GM12864 (cell line): ENCODE data around the gene DHX38.
"Not testable (repeated sequence)": the region's sequence is repeated elsewhere in the genome, so short reads cannot be mapped to it uniquely, and the experiment has no call there.

Source experiments
- DNase-seq: peaks from one replicate; pipeline ENCODE4 v3.0.0-alpha.2; 2011; ENCODE audit warnings: low read depth
- H3K4me3 ChIP-seq: 2 replicates; pipeline ENCODE4 v1.5.1; 2011; ENCODE audit warnings: mild to moderate bottlenecking, low read depth, low read length, control low read depth
- CTCF ChIP-seq: IDR thresholded peaks from 2 replicates; pipeline ENCODE4 v1.5.1; 2011; ENCODE audit warnings: low read depth, mild to moderate bottlenecking, moderate library complexity, low read length, control low read depth, inconsistent platforms; ENCODE audit errors: missing control alignments

DHX38 gene

GRCh38 chr16:72093448-72094265, at the start of gene DHX38, which contains the start of gene TXNL4B:
DHX38 (plus strand) TSS chr16:72093847; CDS start chr16:72096158, 2,311 bp downstream.
TXNL4B (minus strand) TSS chr16:72093620; CDS start chr16:72090749, 2,871 bp downstream.
- H3K4me3 ChIP-seq = peak within 1 kb of the TSS; percentile 91
- peak; percentile 98 for DNase-seq
- no peak for TF ChIP-seq CTCF

DNA sequence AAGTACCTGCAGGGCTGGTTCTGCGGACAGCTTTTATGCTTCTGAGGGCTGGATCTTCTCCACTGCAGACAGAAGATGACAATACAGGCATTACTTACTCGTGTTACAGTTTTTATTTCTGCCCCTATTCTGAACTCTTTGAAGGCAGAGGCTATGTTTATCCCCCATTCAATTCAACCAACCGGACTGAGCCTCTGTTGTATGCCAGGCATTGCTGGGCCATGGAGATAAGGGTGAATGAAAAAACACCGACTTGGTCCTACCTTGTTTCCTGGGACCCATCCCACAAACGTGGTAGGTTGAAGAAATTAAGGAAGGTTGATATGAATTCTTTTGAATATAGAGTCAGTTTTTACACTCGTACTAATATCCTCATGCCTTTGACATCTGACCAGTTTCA, 49.4 kb upstream of the DHX38 start:
- no peak for TF ChIP-seq CTCF
- no peak overlapping the region for H3K4me3 ChIP-seq
- no peak for DNase-seq

DNA sequence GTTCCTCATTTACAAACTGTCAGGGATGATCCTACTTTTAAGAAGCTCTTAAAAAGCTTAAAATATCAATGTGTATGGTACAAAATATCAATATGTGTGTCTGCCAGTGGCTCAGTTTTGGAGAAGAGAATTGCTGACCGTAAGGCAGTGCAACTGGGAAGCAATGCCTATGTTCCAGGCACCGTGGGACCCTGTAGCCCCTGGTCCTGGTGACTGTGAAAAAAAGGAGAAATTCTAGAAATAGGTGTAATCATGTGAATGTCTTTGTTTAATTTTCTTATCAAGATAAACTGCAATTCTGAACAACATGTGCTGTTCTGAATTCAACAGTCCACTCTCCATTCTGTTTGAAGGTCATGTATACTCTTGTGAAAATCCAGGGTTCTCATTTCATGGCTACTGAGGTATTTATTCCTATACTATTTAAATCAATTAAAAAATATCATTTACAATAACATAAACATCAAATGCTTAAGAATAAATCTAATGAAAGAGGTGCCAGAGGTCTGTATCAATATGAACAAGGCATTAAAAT, 48.8 kb upstream of the DHX38 start:
- DNase-seq = no peak
- TF ChIP-seq CTCF = no peak
- H3K4me3 ChIP-seq = no peak overlapping the region

DNA sequence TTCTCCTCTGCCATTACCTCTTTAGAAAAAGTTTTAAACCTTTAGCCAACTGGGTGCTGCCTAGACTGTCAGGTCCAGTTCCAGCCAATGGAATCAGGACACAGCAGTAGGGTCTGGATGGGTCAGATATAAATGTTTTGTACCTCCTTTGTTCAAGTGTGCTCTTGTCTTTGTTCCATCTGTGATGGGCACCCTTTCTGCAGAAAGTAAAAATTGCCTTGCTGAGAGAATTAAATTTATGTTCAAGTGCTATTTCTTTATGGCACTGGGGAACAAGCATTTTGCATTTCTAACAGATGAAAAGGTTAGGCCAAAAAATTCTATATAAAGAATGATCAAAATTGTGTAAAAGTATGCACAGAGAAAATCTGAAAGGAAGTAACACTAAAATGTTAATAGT, 44.5 kb upstream of the DHX38 start:
- TF ChIP-seq CTCF = no peak
- no peak overlapping the region for H3K4me3 ChIP-seq
- no peak for DNase-seq

DNA sequence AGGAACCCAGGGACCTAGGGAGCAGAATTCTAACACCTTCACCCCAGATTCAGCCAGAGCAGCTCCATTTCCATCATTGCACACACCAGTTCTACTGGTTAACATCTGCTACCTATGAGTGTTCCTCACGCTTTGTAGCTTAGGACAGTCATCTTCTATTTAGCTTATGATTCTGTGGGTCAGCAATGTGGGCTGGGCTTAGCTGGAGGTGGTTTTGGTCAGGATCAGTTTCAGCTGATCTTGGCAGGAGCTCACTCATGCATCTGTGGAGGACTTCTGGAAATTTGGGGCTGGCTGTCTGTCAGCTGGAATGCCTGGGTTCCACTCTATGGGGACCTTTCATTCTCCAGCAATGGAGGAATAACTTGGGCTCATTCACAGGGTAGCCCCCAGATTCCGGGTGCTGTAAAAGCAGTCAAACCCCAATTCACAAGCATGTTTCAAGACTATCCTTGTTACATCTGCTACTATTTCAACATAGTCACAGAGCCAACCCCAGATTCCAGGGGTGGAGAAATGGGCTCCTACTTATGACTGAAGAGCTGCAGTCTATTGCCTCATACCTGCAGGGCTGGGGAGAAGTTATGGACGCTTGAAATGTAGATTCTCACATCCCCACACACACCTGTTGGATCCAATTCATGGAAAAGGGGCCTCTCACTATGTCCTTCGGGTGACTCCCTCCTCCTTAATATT, 42.7 kb upstream of the DHX38 start:
- TF ChIP-seq CTCF = no peak
- H3K4me3 ChIP-seq = no peak overlapping the region
- DNase-seq = no peak

GRCh38 chr16:72051818-72052217, 41.8 kb upstream of the DHX38 start:
- TF ChIP-seq CTCF = no peak
- no peak overlapping the region for H3K4me3 ChIP-seq
- no peak for DNase-seq

DNA sequence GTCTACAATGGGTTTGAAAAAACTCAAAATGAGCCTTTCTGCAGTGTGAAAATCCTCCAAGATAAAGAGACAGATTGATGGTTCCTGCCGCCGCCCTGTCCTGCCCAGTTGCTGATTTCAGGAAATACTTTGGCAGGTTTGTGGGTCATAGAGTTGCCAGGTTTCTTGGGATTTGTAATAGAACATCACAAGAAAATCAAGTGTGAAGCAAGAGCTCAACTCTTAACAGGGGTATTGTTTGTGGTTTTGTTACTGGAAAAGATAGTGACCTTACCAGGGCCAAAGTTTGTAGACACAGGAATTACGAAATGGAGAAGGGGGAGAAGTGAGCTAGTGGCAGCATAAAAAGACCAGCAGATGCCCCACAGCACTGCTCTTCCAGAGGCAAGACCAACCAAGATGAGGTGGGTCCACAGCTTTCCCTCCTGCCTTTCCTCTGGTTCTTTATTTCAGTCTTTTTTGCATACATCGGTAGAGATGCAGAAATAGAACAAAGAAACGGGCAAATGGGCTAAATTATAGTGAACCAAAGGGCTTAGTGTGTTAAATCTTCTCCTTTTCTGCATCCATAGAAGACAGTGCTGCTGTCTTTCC, 39.3 kb upstream of the DHX38 start, which contains the start of gene HP:
HP (plus strand) TSS at position 252 of the 594 bp plus-strand sequence; CDS start at position 400, 148 bp downstream.
- DNase-seq, H3K4me3 ChIP-seq: not testable (repeated sequence)
